Glomerular visceral epithelial cell (primary cell): ENCODE results near the gene DGUOK.
A peak's percentile ranks its signal among the peaks of the same experiment; 100 is the strongest.
"Not testable (repeated sequence)": the region's sequence is repeated elsewhere in the genome, so short reads cannot be mapped to it uniquely, and the experiment has no call there.

Experiments
- DNase-seq: peaks from one replicate; pipeline ENCODE4 v3.0.0-alpha.2; 2016; ENCODE audit errors: extremely low spot score

DGUOK gene

DNA sequence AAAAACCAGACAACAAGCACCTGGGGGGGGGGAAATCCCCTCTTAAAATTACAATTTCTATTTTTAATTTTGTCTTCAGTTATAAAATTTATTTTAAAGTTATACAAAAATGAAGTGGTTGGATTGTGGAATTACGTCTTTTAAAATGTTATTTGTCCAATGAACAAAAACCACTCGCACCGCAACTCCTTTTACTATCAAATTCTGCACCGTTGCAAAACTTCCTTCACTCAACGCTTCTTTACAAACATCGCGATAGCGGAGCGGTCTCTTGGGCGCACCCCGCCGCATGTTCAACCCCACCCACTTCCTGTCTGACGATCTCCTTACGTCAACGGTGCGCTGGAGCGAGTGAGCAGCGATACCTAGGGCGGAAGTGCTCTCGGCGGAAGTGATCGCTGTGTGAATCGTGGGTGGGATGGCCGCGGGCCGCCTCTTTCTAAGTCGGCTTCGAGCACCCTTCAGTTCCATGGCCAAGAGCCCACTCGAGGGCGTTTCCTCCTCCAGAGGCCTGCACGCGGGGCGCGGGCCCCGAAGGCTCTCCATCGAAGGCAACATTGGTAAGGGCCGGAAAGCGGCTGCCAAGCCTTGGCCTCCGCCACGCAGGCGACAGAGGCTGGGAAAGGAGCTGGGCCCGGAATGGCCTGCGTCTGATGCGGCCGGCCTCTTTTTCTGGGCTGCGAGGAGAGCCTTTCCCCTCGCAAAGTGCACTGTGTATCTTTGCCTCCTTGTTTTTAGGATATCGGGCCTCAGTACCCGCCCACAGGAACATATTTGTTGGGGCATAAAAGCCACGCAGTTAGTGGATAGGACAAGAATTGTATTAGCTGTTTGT, at the start of gene DGUOK:
TSS of gene DGUOK (plus strand) at position 388 of the 835 bp plus-strand sequence. CDS start at position 419, 31 bp downstream.
- peak; percentile 97 for DNase-seq

DNA sequence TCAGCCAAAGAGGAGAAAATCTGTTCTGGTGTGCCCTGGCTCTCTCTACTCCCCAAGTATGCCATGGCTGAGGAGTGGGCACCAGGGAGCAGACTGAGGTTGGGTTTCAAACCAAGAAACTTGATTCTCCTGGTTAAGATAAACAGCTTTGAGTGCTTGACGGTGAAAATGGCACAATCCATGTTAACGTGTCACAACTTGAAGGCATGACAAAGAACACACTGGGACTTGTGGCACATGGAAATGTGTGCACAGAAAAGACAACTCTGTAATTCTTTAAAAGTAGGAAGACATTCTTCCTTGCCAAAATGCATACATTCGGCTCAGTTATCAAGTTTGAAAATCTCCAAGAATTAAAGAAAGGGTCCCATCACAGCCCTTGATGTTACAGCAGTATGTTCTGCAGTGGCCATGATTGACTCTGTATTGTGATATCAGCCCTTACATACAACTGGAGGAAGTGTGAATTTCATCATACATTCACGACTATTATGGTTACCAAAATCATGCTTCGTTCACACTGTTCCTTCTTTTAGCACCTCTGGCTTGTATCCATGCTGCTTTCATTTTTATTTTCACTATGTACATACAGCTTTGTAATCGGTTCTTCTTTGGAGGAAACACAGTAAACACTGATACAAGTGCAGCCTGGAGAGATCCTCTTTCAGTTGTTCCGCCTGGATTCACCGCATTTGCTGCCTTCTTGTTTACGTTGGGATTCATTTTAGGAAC, 49.4 kb upstream of the DGUOK start:
- DNase-seq = no peak

DNA sequence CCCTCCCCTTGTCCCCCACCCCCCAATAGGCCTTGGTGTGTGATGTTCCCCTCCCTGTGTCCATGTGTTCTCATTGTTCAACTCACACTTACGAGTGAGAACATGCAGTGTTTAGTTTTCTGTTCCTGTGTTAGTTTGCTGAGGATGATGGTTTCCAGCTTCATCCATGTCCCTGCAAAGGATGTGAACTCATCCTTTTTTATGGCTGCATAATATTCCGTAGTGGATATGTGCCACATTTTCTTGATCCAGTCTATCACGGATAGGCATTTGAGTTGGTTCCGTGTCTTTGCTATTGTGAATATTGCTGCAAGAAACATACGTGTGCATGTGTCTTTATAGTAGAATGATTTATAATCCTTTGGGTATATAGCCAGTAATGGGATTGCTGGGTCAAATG, 48.7 kb upstream of the DGUOK start:
- not testable (repeated sequence) for DNase-seq

DNA sequence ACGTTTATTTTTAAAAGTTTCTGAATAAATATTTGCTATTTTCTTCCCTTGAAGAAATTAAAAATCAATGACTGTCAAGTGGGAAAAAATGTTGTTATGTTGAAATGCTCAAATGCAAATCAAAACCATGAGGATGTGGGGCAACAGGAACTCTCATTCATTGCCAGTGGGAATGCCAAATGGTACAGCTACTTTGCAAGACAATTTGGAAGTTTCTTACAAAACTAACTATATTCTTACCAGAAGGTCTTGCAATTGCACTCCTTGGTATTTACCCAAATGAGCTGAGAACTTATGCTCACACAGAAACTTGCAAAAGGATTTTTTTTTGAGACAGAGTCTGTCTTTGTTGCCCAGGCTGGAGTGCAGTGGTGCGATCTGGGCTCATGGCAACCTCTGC, 41.3 kb upstream of the DGUOK start:
- DNase-seq = no peak

DNA sequence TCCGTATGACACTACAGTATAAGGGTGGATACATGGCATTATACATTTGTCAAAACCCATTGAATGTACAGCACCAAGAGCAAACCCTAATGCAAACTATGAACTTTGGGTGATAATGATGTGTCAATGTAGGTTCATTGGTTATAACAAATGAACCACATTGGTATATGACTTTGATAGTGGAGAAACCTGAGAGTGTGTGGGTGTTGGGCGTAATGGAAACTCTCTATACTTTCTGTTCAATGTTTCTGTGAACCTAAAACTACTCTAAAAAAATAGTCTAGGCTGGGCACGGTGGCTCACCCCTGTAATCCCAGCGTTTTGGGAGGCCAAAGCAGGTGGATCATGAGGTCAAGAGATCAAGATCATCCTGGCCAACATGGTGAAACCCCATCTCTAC, 40.3 kb upstream of the DGUOK start:
- no peak for DNase-seq

DNA sequence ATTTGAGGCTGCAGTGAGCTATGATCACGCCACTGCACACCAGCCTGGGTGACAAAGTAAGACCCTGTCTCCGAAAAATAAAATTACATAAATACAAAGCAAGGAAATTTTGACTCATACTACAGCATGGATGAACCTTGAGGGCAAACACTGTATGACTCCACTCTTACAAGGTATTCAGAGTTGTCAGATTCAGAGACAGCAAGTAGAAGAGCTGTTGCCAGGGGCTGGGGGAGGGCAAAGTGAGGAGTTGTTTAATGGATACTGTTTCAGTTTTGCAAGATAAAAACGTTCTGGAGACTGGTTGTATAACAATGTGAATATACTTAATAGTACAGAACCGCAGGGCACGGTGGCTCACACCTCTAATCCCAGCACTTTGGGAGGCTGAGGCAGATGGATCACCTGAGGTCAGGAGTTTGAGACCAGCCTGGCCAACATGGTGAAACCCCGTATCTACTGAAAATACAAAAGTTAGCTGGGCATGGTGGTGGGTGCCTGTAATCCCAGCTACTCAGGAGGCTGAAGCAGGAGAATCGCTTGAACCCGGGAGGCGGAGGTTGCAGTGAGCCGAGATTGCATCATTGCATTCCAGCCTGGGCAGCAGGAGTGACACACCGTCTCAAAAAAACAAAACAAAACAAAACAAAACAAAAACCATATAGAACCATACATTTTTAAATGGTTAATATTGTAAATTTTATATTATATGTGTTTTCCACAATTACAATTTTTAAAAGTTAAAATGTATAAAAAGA, 38.9 kb upstream of the DGUOK start:
- DNase-seq = not testable (repeated sequence)

DNA sequence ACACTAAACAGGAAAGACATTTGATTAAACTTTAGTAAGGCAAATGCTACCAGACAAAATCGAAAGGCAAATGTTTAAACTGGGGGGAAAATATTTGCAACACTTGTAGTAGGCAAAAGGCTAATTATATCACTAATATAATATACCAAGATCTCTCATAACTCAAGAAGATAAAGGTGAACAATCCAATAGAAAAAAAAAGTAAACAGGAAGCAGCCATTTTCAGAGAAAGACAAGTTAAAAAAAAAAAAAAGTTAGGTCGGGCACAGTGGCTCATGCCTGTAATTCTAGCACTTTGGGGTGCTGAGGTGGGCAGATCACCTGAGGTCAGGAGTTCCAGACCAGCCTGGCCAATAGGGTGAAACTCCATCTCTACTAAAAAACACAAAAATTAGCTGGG, 38.3 kb upstream of the DGUOK start:
- DNase-seq = no peak

DNA sequence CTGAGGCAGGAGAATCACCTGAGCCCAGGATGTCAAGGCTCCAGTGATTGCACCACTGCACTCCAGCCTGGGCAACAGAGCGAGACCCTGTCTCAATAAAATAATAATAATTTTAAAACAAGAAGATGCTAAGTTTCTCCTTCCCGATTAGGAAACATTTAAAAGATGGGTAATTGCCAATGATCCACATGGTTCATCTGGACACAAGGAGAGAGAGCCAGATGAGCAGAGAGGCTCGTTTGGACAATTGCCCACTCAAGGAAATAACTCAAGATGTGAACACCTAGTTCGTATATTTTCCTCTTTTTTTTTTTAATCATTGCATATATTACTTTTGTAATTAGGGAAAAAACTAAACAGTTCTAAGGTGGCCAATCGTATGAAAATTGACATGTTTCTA, 37.5 kb upstream of the DGUOK start:
- DNase-seq = no peak

DNA sequence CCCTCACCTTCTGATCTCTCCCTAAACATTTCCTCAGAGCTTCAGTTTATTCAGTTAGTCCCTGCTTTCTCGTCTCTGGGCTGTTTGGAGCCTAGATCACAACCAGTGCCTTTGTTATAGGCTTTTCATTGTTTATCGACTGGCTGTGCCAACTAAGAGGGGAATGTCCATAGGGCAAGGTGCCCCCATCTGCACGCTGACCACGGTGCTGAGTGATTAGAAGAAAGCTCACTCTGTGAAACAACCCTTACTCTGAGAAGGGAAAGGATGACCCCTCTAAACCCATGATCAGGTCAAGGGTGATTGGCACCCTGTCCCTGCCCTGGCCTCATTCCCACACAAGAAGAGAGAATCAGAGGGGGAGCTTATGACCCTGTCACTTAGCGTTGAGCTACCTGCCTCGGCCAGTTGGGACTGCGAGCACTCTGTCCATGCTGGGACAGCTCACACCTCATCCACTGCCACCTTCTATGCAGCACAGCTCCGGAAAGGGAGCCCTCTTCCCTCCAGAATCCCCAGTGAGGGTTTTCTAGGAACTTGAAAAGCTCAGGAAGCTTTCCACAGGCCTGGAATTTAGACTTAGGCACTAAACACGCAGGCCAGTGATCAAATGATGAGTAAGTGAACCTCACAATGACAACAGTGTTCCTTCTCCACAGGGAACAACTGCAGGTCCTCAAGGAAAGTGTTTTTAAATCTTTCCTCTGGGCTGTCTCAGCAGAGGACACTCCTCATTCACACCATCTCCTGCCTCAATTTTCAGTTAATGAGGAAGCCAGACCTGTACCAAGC, 36.2 kb upstream of the DGUOK start:
- no peak for DNase-seq

DNA sequence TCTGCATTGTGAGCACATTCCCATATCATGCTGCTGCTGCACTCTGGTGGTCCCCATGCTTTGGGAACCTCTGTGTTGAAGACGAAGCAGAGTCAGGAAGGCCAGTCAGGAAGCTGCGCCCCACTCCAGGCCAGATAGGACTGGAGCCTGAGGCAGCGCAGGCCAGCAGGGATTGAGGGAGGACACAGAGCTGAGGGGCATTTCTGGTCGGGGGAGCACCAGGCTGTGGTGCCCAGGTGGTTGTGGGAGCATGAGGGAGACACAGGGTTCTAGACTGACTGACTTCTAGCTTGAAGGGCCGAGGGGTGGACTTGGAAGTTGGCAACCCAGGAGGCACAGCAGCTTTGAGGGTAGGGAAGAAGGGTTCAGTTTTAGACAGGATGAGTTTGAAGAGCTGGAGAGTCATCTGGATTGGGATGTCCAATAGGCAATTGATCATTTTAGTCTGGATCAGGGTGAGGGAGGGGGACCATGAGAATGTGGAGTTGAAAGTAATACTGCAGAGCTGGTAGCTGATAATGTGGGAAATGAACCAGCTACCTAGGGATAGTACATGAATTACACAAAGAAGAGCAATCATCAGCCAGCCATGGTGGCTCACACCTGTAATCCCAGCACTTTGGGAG, 35.3 kb upstream of the DGUOK start:
- DNase-seq = no peak

DNA sequence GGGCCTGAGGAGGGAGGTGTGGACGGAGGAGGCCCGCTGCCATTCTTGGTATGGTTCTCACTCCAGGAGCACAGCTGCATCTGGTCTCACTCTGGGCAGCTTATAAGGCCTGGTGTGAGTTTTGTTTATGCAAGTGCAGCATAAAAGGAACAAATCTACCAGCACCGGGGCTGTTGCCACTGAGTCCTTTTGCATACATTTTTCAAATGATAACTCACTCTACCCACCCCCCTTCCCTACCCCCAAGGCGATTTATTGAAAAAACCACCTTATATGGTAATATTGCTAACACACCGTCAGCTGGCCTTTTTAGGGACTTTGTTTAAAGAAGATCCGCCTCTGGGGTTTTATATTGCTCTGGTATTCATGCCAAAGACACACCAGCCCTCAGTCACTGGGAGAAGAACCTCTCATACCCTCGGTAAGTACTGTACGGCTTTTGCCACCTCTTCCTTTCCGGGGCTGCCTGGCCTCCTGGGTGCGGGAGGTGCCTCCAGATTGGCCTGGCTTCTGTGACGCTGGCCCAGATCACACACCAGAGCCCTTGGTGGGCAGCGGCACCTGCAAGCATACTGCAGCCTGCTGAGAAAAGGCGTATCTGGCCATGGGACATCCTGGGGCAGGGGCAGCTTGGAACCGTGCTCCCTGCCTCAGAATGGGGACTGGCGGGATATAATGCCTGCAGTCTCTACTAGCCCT, 33.9 kb upstream of the DGUOK start, which contains the start of gene ACTG2:
TSS of gene ACTG2 (plus strand) at position 378 of the 699 bp plus-strand sequence. CDS start 8,304 bp downstream, outside the sequence.
- DNase-seq = no peak

DNA sequence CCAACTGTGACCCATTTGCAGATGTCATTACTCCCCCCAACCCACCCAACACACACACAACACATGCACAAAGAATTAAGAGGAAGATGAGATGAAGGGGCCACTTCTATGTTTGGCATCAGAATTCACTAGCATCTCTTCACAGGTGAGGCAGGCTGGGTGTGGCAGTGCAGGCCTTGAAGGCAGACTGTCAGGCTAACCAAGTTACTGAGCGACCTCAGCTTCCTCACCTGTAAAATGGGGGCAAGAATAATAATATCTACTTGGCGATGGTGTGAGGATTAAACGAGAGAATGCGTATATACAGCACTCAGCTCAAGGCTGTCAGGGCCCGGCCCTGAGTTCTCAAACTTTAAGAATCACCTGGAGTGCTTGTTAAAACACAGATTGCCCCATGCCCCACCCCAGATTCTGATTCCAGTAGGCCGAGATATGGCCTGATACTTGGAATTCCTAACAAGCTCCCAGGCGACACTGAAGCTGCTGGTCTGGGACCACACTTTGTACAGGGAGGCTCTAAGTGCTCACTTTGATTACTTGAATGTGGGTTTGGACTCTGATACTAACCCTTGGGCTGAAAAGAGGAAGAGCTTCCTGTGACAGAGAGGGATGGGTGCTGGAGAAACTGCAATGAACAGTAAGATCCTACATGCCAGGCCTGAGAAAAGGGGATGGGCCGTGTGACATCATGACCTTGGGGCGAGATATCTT, 32.8 kb upstream of the DGUOK start:
- no peak for DNase-seq

DNA sequence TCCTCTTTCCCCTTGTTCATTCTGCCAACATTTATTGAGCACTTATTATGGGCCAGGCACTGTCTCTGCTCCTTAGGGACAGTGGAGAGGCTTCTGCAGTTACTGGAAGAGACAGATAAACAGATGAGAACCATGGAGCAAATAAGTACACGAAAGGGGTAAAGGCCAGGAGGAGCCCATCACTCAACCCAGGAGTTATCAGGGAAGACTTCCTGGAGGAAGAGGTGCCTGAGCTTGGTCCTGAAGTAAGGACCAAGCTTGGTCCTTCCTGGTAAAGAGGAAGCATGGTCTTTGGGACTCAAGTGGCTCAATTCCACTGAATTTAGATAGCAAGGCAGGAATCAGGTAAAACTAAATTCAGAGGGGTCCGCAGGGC, 32.2 kb upstream of the DGUOK start:
- no peak for DNase-seq

DNA sequence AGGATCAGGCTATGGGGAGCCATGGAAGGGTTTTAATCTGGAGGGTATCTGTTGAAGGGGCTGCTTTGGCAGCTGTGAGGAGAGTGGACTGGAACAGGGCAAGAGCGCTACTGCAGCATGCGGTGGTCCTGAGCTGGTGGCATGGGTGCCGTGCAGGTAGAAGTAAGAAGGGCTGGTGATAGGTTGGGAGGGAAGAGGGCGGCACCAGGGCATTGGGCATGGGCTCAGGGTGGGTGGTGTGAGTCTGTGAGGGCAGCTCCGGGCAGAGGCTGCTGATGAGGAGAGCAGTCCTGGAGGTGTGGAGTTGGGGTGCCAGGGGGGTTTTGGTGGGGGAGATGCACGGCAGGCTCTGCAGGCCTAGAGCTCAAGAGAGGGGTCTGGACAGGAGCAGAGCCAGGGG, 31.8 kb upstream of the DGUOK start:
- no peak for DNase-seq

DNA sequence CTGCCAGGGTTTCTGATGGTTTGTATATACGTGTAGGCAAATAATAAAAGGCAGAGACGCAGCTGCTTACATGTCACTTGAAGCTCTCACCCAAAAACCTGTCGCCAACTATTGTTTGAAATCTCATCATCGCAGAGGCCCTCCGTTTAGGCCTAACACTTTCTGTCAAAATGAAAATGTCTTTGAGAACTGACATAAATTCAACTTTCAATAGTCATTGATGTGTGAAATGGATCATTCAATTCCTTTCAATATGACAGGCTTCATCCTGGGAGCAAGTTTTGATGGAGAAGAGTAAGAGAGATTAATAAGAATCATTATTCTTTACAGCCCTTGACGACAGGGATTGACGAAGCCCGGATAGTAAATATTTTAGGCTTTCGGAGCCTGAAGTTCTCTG, 31.2 kb upstream of the DGUOK start:
- no peak for DNase-seq

DNA sequence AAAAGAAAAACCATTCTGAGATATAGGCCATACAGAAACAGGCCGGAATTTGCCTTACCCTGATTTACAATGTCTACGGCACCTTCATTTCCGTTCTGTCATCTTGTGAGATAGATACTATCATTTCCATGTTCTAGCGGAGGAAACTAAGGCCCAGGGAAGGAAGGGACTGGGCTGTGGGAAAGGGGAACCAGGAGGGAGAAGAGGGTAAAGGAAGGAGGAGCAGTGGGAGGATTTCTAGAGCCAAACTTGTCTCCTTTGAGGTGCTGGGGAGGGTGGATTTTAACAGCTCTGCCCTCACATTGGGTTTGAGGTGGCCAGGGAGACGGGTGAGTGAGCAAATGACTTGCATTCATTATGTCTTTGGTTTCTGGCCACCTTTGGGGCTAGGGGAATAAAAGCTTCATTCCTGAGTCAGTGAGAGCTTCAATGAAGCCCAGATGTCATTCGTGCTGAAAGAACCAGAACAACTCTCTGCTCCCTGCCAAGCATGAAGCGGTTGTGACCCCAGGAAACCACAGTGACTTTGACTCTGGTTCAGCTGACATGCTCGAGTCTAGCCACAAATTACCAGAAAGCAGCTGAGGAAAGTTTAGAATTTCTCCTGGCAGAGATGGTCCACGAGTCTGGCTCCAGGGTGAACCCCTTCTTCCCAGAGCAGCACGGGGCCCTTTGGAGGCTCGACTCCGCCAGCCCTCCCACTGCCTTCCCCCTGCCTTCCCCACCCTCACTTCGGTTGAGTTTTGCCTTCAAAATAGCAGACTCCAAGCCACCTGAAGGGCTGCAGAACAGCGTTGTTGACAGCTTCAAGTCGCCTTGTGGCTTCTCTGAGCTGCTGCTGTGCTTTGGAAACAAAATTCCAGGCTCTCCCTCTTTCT, 30.1 kb upstream of the DGUOK start:
- DNase-seq = peak; percentile 73

DNA sequence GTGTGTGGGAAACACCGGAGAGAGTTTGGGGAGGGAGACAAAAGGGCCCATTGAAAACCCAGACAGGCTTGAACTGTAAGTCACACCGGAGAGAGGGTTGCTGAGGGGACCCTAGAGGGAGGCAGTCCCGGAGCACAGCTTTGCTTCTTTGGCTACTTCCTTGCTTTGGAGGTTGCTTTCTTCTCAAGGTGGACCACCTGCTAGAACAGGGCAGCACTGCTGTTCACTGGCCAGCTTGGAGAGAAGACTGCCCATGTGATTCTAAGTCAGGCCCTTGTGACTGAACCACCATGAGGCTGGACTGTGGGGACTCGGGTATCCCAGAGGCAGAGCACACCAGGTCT, 29.5 kb upstream of the DGUOK start:
- DNase-seq = no peak

DNA sequence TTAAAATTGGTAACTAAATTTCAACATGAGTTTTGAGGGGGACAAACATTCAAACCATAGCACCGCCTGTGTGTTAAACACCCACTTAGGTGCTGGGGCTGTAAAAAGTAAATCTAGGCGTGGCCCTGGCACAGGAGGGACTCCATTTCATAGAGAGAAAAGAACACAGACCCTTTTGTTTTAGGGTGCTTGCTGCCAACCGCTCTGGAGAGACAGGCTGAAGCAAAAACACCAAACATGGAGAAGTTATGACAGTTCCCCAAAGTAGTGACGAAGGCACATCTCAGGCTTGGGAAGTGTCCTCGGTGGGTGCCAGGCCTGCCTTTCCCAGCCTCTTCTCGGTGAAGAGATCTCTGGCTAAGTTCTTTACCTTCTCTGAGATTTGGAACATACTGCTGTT, 28.7 kb upstream of the DGUOK start:
- DNase-seq = no peak

DNA sequence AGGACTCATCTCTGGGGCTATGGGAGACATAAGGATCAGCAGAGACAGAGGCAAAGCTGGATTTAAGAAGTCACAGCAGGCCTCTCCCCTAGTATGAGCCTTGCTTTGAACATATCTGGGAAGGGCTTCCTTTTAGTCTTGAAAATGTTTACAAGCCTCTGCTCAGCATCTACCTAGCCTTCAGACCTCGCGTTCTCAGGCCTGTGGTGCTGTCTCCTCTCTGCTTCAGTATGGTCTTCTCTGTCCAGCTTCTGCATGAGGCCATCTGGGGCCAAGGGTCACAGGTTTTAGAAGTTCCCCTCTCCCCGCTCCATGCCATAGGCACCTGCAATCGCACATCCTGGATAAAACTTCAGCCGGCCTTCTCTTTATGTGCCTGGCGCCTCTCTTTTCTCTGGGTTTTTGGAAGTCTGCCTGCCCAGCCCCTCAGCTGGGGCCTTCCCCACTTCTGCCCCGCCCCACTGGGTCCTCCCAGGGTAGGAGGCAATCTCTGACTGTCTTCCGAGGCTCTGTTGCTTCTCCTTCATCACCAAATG, 26.8 kb upstream of the DGUOK start:
- no peak for DNase-seq
